Stimulated activated CD4-positive, alpha-beta T cell treated with anti-CD3 and anti-CD28 coated beads, Interleukin-1b, Interleukin-23, amount 100 ng/mL, for 4 hours (primary cell): ENCODE results near the gene SEC22B.
"Not testable (repeated sequence)": the region's sequence is repeated elsewhere in the genome, so short reads cannot be mapped to it uniquely, and the experiment has no call there.

Experiments
- DNase-seq, 2 donors: peaks; one replicate each; pipeline ENCODE4 v3.0.0-alpha.2; 2020; ENCODE audit warnings: low read depth in 2 of 2

Gene SEC22B

DNA sequence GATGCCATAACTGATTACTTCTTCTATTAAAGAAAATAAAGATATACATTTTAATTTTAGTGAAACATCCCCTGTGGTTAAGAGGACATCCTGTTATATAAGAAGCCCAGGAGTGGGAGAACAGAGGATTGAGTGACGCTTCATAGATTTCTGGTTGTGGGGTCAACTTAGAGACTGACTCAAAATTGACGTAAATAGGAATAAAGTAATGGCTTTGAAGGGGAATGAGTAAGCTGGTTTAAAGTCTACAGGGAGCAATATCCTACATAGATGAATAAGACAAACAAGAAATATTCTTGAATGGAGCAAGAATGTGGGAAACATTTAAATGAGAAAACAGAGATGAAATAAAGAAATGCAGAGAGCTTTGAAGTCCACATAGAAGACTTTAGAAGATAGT, 60.2 kb downstream of the SEC22B start:
- DNase-seq, result not testable (repeated sequence)

DNA sequence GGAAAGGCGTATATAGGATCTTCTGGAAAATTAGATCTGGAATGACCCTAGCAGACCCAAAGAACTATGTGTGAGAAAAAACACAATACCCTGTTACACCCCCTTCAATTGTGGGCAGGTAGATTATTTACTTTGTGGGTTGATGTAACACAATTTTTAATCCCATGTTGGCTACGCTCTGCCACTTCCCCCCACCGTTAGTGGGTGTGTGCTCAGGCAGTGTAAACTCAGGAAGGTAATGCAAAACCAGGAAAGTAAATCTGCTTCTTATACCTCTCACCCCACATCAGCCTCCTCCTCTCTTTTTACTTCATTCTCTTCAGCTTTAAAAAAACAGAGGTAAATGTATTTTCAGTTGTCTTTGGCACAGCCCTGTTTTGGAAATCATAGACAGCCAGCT, 63.2 kb downstream of the SEC22B start:
- not testable (repeated sequence) for DNase-seq

DNA sequence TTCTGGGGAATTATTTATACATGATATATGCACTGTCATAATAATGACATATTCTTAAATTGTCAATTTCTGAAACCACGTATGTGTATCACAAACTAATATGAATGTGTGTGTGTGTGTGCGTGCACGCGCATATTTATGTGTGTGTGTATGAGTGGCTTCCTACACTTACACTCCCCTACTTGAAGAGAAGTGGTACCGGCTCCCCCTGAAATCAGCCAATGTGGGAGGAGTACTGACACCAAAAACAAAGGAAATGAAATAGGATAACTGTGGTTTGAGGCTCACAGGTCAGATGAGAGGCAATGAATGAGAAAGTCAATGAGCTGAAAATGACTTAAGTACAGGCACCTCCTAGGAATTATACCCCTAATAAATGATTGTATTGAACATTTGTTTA, 64.1 kb downstream of the SEC22B start:
- not testable (repeated sequence) for DNase-seq

DNA sequence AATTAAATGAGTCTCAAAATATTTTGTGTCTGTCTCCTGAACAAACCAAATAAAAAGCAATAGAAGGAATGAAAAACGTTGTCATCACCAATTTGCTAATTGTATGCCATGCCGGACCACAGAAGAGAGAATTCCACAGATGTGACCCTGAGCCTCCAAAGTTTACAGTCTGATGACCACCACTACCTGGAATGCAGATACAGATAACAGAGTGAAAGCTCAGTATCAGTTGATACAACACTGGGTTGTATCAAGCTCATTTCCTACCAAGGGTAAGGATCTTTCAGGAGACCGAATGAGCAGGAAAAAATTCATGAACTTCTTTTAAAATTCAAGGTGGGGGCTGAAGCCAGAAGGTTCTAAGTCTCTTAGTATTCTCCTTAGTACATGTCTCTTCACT, 64.5 kb downstream of the SEC22B start:
- DNase-seq, result not testable (repeated sequence)

DNA sequence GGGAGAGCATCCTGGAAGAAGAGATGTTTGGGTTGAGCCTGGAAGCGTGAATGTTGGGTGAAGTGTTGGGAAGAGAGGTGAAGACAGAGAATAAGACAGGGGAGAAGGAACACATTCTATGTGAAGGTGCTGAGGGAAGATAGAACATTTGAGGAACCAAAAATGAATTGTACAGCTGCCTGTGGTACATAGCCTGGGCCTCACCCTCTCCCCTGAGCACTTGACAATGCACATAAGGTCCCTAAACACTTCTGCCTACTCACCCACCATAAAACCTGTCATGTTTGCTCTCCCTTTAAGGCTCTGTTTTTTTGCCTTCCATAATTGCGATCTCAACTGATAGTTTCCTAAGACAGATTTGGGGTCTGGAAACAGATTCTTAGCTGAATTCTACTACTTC, 65.3 kb downstream of the SEC22B start:
- not testable (repeated sequence) for DNase-seq

DNA sequence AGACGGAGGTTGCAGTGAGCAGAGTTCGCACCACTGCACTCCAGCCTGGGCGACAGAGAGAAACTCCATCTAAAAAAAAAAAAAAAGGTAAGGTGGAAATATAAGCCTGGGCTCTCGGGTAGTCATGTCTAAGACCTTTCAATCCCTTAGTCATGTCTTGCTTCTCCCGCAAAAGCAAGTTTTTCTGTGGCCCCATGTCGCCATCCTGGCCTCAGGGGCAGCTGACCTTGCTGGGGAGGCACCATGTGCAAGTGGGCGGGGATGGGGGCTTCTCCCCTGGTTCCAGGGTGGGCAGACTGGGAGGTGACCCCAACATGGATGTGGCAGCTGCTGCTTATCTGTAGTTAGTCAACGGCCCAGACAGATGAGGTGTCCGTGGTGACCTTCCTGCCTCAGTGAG, 66.7 kb downstream of the SEC22B start:
- DNase-seq, result not testable (repeated sequence)

DNA sequence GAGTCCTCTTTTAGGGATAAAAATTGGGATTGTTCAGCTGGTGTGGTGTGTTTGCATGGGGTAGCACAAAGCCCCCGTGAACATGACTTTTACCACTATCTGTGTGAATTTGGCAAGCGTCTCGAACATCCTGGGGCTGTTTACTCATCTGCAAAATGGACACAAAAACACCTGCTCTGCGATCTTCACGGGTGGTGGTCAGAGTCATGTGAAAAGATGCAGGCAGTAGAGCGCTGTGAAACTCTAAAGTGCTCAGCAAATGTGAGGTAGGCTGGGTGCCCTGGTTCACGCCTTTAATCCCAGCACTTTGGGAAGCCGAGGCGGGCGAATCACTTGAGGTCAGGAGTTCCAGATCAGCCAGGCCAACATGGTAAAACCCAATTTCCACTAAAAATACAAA, 67.1 kb downstream of the SEC22B start:
- DNase-seq, result not testable (repeated sequence)

DNA sequence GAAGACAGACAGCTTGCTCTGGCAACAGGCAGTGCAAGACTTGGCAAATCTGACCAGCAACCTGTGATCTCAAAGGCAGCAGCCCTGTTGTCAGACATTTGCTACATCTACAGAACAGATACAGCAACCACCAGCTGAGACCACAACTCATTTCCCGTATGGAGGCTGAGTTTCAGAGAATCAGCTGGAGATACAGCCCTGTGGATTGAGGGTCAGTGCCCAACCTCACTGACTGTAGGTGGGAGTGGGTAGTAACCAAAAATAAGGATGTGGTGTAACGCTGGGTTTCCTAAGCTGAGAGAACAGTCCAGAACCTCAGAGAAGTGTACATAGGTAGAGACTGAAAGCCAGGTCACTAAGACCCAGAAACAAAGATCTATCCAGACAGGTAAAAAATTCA, 71.0 kb downstream of the SEC22B start:
- DNase-seq, result not testable (repeated sequence)

DNA sequence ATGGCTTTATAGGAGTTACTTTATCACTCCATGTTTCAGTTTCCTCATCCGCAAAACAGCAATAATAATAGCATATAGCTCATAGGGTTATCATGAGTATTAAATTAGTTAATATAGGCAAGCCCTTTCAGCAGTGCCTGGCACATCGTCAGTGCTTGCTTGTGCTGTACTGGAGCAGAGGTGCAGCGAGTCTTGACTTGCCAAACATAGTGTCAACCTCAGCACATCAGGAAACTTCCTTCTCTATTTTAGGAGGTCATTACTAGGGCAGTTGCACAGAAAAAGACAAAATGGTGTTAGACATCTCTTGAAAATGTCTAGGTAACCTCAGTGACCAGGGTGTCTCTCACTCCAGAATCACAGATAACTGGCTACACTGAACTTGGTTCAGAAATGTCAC, 72.6 kb downstream of the SEC22B start:
- DNase-seq, result not testable (repeated sequence)

DNA sequence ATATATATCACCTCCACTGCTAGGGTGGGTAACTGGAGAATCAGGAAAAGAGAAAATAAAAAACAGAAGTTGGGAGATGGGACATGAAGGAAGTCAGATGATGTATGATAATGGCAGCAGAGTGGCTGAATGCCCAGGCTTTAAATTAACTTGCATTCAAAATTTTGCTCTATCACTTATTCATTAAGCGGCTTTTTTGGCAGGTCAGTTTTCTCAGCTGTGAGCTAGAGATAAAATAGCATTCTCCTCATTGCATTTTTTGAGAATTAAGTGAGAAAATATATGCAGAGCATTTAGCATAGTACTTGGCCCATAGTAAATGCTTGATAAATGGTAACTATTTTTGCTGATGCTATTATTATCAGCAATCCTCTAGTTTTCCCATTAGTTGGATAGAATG, 74.7 kb downstream of the SEC22B start:
- not testable (repeated sequence) for DNase-seq
